ENCODE measurements around the gene DYNLRB2.

- TF ChIP-seq CTCF (IDR thresholded peaks at IDR 0.05; ENCODE audit: borderline replicate concordance, extremely low read depth, low read length, poor library complexity, severe bottlenecking) (no peak), EZH2 (IDR thresholded peaks at IDR 0.05; ENCODE audit: borderline replicate concordance, low read depth, low read length, severe bottlenecking) (no peak)
Observed at GRCh38 chr16:80547145-80547544, 6.4 kb downstream of the DYNLRB2 start.

Data from DND-41 (cell line).